CD4-positive, alpha-beta T cell treated with Interleukin-12 subunit alpha and Interleukin-12 subunit beta, for 1 hour (primary cell): Measurements from ENCODE around the gene ANKMY1.

Experiments used
- DNase-seq: peaks from one replicate; pipeline ENCODE4 v3.0.0-alpha.2; 2020

Gene ANKMY1

DNA sequence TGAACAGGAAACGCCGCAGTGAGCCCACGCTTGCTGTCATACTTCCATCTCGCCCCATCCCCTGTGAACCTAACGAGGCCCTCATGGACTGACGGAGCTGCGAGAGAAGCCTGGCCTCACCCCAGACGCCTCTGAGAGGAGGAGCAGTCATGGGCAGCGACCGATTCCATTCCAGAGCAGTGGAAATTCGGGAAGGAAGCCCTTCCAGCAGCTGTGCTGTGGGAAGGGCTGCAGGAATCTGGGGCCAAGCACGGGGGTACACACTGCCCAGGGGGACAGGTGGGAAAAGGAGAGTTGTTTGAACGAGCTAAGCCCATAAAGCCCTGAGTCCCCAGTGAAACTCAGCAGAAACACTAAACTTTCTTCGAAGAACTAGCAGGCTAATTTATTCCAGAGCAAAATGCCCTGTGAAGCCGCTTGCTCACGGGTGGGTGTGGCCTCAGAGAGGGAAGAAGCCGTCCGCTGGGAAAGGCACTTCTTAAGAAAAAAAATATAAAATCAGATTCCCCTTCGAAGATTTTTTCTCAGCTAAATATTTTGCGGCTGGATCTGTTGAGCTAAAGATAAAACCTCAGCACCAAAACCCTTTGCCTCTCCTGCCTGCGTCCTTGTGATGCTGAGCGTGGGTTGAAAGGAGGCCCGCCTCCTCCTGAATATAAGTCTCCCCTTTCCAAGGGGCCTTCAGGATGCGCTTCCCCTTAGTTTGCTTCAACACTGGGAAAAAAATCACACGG lies 38.2 kb downstream of the ANKMY1 start:
- DNase-seq: no peak

DNA sequence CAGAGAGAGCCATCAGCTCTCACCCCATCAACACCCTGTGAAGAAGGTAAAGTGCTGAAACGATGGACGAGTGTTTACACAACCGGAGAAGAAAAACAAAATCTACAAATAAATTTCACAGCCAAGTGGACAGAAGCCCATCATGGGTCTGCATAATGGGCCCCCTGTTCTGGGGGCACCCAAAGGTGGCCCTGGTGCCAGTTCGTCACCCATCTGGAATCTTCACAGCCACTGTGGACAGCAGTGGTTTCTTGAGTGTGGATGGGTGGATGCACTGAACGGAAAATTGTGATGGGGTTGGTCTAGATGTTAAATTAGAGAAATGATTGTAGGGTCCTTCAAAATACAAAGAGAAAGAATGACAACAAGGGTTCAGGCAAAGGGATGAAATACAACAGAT lies 38.8 kb downstream of the ANKMY1 start:
- no peak for DNase-seq

GRCh38 chr2:240517342-240517741 lies 40.4 kb downstream of the ANKMY1 start:
- DNase-seq: no peak

DNA sequence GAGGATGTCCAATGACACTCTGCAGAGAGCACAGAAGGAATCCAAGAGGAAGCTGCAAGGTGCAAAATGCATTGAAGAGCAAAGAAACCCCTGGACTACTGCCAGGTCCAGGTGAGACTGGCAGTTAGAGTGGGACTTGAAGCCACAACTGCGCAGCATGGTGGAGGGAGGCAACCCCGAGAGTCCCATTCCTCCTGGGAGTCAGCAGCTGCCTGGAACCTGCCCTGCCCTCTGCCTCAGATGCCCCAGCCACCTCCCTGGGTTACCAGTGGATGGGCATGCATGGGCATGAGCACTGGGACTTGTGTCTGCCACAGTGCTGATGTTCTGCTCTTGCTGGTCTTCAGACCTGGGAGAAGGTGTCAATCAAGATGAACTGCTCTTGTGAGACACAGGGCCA lies 43.2 kb downstream of the ANKMY1 start:
- DNase-seq: no peak

GRCh38 chr2:240513549-240514287 lies 44.1 kb downstream of the ANKMY1 start:
- DNase-seq: peak; percentile 87

DNA sequence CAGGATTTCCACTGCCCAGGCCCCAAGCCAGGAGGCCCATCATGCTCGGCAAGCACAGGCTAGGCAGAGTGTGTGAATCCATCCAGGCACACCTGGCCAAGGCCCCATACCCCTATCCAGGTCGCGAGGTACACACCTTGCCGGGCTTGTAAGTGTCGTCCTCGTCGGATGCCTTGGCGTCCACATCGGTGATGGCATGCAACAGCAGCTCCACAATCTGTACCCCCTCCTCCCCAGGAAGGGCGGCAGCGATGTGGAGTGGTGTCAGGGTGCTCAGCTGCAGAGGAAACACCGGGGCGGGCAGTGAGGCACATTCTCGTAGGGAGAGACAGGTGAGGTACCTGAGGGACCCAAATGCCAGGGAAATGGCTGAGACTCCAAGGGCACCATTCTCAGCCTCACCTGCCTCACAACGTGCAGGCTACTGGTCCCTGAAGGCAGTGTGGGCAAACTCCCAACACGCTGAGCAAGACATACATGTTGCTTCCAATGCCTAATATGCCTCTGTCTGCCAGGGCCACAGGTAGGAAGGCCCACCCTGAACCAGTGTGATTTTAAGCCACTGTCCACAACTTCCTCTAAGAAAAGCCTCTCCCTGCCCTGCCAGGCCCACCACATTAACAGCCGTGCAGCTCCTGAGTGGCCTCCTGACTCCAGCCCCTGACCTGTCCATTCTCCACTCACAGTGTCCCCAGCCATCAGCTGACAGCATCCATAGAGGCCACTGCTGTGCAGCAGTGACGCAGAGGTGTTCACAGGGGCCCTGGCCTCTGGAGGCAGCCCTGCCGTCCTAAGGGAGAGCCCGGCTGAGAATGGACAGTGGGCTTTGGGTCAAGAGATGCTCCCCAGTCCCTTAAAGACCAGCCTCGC lies 44.9 kb downstream of the ANKMY1 start:
- no peak for DNase-seq

DNA sequence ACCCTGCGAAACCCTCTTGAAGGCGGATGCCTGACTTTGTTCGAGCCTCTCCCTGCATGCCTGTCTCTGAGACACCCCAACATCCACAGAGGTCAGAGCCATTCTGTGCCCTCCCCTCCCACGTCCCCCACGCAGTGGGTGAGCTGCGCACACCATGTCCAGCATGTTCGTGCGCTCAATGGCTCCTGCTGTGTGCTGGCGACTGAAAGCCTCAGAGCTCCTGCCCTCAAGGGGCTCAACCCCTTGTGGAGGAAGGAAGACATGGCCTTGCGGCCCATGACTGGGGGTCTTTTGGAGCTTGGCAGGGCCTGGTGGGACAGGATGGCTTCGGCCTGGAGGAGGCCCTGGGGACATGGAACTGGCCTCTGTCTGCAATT lies 45.7 kb downstream of the ANKMY1 start:
- no peak for DNase-seq

DNA sequence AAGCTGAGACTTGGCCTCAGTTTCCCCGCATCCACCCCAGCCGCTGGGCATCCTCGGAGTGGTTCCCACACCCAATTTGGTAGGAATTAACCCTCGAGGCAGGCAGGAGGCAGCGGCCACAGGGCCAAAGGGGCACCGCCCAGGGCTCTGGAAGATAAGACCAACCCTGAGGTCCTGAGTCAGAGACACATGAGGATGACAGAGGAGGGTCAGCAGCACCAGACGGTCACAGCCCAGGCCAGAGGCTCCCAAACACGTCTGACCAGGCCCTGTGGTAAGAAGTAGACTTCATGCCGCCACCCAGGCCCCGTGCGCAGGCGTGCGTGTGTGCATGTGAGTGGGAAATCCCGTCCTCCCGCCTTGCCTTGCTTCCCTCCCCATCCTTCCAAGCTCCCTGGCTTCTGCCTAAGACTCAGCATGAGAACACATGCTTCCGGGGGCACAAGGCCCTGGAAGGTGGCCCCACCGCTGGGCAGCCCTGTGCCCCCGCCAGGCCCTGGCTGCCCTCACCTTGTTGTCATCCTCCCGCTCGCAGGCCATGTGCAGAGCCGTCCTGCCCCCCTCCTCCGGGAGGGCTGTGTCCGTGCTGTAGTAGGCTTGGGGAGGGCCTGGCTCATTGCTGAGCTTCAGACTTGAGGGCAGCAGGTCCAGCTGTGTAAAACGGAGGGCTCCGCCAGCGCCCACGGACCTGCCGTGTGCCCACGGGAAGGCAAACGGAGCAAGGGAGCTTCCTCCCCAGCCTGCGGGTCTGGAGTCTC lies 46.3 kb downstream of the ANKMY1 start:
- DNase-seq: no peak

- DNase-seq: no peak
Measured at GRCh38 chr2:240510513-240511210, 47.1 kb downstream of the ANKMY1 start.

- no peak for DNase-seq
Measured at GRCh38 chr2:240509667-240510512, 47.9 kb downstream of the ANKMY1 start.

DNA sequence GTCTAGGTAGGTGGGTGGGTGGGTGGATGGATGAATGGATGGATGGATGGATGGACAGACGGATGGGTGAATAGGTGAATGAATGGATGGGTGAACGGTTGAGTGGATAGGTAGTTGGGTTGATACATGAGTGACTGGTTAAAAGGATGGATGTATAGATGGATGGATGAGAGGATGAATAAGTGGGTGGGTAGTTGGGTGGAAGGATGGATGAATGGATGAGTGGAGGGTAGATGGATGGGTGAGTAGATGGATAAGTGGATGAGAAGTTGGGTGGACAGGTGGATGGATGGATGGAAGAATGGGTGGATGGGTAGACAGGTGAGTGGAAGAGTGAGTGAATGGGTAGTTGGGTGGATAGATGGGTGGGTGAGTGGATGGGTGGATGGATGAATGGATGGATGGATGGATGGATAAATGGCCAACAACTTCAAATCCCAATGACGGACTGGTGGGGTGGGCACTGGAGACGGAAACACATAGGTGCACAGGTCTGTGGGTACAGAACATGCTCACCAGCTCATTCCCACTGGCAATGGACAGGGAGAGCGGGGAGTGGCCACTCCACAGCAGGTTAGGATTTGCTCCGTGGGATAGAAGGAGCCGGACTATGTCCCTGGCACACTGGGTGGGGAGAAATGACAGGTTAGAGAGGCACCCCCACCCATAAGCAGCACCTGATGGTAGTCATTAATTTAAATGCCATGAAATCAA lies 48.8 kb downstream of the ANKMY1 start:
- no peak for DNase-seq

DNA sequence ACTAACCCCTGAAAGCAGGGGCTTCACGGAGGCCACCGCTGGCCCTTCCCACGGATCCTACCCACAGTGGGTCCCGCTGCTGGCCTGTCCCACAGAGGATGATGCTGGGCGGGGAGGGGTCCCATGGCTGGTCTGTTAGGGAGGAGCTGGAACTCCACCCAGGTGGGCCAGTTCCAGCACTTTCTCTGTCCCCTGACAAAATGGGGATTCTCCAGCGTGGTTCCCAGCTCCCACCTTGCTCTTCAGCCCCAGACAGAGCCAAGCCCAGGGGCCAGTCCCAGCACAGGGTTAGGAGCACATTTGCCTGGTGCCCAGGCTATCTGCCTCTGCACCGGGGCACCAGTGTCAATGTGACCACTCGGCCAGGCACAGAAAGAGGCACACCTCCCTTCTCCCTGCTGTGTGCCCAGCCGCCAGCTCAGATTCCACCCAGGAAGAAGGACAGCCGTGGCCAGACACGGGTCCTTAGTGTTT lies 50.0 kb downstream of the ANKMY1 start:
- DNase-seq: no peak

GRCh38 chr2:240507060-240507777 lies 50.6 kb downstream of the ANKMY1 start:
- no peak for DNase-seq

DNA sequence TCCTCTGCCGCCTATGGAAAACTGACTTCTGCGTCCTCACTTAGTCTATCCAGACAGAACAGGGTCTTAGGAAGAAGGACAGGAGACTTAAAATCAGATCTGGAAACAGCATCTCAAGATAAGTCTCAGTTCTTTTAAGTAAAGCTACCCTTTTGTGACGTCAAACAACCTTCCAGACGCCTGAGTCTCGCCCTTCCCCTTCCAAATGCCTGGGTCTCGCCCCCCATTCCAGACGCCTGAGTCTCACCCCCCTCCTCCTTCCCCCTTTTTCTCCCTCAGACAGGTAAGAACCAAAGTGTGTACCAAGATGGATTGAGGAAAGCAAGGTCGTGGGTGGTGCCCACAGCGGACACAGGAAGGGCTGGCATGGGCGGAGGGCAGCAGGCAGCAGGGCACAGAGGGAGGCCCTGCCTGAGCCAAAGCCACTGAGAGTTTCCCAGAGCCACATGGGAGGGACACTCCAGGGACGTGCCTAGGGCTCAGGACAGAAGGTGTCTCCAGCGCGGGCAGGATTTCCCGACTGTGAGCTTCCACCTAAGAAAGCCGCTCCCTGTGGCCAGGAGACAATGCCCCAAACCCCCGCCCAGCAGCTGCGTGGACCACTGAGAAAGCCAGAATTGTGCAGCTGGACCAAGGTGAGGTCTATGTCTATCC lies 51.3 kb downstream of the ANKMY1 start:
- no peak for DNase-seq

DNA sequence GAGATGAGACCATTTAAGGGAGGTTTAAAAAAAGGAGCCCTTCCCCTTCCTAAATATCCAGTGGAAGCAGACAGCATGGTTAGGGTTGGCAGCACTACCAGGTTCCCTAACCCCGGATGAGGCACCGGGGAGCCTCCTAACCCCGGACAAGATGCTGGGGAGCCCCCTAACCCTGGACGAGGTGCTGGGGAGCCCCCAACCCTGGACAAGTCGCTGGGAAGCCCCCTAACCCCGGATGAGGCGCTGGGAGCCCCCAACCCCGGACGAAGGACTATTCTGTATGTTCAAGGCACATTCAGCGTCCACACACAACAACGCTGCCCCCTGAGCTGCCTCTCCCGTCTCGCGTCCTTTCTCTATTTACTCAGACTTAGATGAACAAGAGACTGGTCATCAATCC lies 51.9 kb downstream of the ANKMY1 start:
- no peak for DNase-seq

GRCh38 chr2:240503848-240504247 lies 53.9 kb downstream of the ANKMY1 start:
- no peak for DNase-seq

DNA sequence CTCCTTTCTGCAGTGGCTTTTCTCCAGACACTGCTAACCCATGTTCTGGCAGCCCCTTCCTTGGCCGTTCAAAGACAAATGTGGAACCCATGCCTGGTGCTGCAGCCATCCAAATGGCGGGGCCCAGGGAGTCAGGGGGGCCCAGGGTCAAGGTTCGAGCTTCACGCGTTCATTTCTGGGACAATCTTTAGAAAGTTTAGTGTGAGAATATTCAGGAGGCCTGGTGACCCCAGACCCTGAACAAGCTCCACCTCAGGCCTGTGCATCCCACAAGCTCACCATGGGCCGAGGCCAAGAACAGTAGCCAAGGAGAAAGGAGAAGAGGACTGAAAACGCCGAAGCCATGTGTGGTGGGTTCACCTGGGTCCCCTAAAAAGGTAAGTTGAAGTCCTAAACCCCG lies 54.4 kb downstream of the ANKMY1 start:
- no peak for DNase-seq

- no peak for DNase-seq
Measured at GRCh38 chr2:240502430-240503121, 55.2 kb downstream of the ANKMY1 start.

DNA sequence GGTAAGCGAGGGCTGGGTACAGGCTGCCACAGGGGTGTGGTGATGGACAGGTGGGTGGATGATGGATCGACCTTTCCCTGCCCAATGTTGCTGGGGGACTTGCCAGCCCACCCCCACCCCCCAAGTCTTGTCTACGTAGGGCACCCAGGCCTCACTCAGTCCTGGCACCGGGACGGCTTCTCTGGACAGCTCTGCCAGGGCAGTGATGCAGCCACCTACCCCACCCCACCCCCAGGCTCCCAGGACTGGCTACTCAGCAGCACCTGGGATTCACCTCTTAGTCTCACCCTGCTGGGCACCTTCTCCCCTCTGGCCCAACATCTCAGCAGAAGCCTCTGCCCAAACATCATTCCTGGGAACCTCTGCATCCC lies 55.7 kb downstream of the ANKMY1 start:
- no peak for DNase-seq
